NCI-H1417 treated with DMSO at 0.1 percent for 48 hours (cell line): ENCODE data around the gene NELFB.

Experiments used
- DNase-seq: peaks from one replicate; lab custom pipeline; 2025; lab: John Stamatoyannopoulos, UW

The NELFB gene

DNA sequence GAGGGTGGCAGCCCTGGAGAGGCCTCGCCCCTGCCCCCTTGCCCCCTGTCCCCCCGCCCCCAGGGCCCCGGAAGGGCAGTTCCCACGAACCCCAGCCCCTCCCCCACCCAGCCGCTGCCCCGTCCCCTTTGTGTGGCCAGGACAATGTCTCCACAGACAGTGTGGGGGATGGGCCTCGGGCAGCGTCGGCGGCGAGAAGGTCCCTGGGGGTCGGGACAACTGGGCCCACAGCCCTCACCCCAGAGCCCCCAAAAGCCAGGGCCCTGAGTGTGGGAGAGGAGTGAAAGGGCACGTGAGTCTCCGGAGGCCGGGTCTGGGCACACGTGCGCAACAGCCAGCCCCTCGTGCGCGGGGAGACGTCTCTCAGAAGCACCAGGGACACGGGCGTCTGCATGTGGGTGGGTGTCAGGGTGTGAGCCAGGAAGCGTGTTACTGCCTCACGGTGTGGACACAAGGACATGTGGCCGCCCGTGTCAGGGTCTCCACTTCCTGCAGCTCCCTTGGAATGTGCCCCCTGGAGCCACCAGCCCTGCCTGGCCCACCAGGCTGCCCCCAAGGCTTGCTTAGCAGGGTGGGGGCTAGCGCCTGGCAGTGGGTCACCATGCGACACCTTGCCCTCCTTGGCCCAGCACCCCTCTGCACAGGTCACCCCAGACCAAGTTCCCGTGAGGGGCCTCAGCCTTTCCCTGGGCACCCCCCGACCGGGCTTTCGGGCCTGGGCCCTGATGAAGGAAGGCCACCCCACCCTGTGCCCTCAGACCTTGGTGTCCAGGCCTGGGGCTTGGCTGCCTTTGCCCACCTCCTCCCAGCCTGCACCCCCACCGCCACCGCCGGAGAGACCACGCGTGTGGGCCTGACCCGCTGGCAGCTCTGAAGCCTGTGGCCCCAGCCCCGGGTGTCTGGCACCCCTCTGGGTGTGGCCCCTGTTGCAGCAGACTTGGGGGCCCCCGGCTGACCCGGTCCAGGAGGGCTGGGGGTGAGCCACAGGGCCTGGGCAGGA, 59.7 kb downstream of the NELFB start:
- no peak for DNase-seq

GRCh38 chr9:137315581-137316011, 60.5 kb downstream of the NELFB start:
- no peak for DNase-seq

- DNase-seq = no peak
These were observed 61.2 kb downstream of the NELFB start for GRCh38 chr9:137316012-137316981.

- DNase-seq = no peak
These were observed 62.0 kb downstream of the NELFB start for GRCh38 chr9:137317021-137317717.

GRCh38 chr9:137317718-137318511, 62.8 kb downstream of the NELFB start:
- no peak for DNase-seq

DNA sequence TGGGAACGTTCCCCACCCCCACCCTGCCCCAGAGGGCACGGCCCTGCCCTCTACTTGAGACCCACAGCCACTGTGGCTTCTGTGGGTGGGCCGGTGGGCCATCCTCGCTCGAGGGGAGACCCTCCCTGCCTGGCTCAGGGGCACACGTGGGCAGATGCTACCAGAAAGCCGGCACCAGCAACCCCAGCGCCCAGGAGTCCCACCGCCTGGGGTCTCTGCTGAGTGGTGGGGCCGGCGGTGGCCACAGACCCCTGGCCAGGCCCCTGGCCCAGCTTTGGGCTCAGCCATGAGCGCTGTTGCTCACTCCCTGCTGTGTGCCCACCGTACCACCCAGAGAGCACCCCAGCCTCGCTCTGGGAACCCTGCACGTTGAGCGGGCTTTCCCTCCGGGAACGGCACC, 63.5 kb downstream of the NELFB start:
- DNase-seq = no peak

DNA sequence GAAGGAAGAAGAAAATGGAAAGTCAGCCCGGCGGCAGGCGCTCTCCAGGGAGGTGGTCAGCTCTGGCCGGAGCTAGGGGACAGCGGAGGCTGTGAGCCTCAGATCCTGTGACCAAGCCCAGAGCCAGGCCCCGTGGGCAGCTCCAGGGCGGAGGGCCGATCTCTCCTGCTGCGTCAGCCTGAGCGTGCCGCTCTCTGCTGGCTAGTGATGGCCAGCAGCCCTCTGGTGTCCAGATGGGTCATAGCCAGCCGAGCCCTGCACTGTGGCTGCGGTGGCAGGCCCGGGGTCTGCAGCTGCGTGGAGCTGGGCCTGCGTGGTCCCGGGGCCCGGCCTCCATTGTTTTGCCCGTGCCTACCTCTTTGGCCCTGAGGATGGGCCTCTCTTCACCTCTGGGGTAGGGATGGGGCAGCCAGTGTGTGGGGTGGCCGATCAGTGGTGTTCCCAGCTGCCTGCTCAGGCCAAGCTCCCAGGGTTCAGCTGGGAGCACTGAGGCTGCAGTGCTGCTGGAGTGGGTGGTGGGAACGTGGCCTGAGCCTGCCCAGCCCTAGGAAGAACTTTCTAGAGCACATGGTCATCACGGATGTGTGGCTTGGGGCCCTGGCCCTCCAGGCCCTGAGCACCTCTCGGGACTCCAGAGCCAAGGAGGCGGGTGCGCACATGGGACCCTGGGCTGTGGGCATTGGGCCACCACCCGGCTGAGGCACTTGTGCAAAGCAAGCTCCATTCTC, 64.0 kb downstream of the NELFB start:
- DNase-seq = no peak

GRCh38 chr9:137319739-137320551, 64.8 kb downstream of the NELFB start:
- no peak for DNase-seq

- DNase-seq = no peak
These were observed 65.6 kb downstream of the NELFB start for GRCh38 chr9:137320555-137321384.

GRCh38 chr9:137321726-137322361, 66.7 kb downstream of the NELFB start:
- no peak for DNase-seq
